RWPE1 (cell line): ENCODE results near the gene FOXE1.

ENCODE experiments used
- CTCF ChIA-PET: fragments of 350-600 bp; sonication (Branson Sonifier 250); formaldehyde crosslinking; extraction: SDS; loops from one replicate; lab custom pipeline; 2021; lab: Yijun Ruan, JAX
- POLR2A ChIA-PET: fragments of 400-600 bp; formaldehyde crosslinking; extraction: SDS; loops from one replicate; lab custom pipeline; 2020; ENCODE audit warnings: antibody characterized with exemption; ENCODE audit not compliant: low non-redundant PET; lab: Yijun Ruan, JAX
- DNase-seq: peaks from one replicate; pipeline ENCODE4 v3.0.0; 2012; ENCODE audit warnings: low spot score
- H3K27ac ChIP-seq: fragments of 450-650 bp; 2 replicates; pipeline ENCODE4 v1.5.1; 2017
- CTCF ChIP-seq: fragments of 450-650 bp; conservative IDR thresholded peaks from 2 replicates; pipeline ENCODE4 v1.5.1; 2017; ENCODE audit warnings: low read depth, mild to moderate bottlenecking

The FOXE1 gene

GRCh38 chr9:97851446-97851883 is 1.6 kb upstream of the FOXE1 start:
- ChIA-PET CTCF (interaction anchor here (0.6 kb wide), 1 partner anchor 37 kb away, joined by 3 read pairs; no protein-coding TSS in a partner anchor), POLR2A (no interaction called here)
- no peak for TF ChIP-seq CTCF
- no peak for DNase-seq
- no peak overlapping the region for H3K27ac ChIP-seq

GRCh38 chr9:97852001-97852398 is 1.0 kb upstream of the FOXE1 start:
- no peak for DNase-seq
- ChIA-PET POLR2A (no interaction called here), CTCF (no interaction called here)
- no peak overlapping the region for H3K27ac ChIP-seq
- TF ChIP-seq CTCF: no peak

GRCh38 chr9:97852399-97853055 is 499 bp upstream of the FOXE1 start:
- ChIA-PET CTCF (no interaction called here), POLR2A (no interaction called here)
- no peak overlapping the region for H3K27ac ChIP-seq
- no peak for TF ChIP-seq CTCF
- no peak for DNase-seq

GRCh38 chr9:97853844-97854695 is 1.0 kb downstream of the FOXE1 start:
- peak overlapping the region; percentile 26; the same call in 1 of the 2 replicates for H3K27ac ChIP-seq
- DNase-seq: peak; percentile 45
- ChIA-PET POLR2A (no interaction called here), CTCF (interaction anchor here (0.6 to 1.2 kb wide), 7 partner anchors 9 to 353 kb away, joined by 3 to 4 read pairs (median 3); partner anchors contain the start of gene TMOD1)
- peak; percentile 86 for TF ChIP-seq CTCF

GRCh38 chr9:97854696-97855485 is 1.9 kb downstream of the FOXE1 start:
- no peak for DNase-seq
- no peak overlapping the region for H3K27ac ChIP-seq
- no peak for TF ChIP-seq CTCF
- ChIA-PET POLR2A (no interaction called here), CTCF (interaction anchor here (0.6 to 0.7 kb wide), 3 partner anchors 40 to 211 kb away, joined by 3 to 4 read pairs (median 3); no protein-coding TSS in a partner anchor)

GRCh38 chr9:97855486-97855875 is 2.5 kb downstream of the FOXE1 start:
- CTCF ChIA-PET: no interaction called here
- no peak overlapping the region for H3K27ac ChIP-seq
- TF ChIP-seq CTCF: no peak
- DNase-seq: no peak
- POLR2A ChIA-PET: no interaction called here
